NCI-H82 (cell line): ENCODE measurements around the gene ENTR1.
A peak's percentile ranks its signal among the peaks of the same experiment; 100 is the strongest.
"Not testable (repeated sequence)": the region's sequence is repeated elsewhere in the genome, so short reads cannot be mapped to it uniquely, and the experiment has no call there.

Source experiments
- DNase-seq: peaks from one replicate; lab custom pipeline; 2025; lab: John Stamatoyannopoulos, UW

ENTR1 gene

DNA sequence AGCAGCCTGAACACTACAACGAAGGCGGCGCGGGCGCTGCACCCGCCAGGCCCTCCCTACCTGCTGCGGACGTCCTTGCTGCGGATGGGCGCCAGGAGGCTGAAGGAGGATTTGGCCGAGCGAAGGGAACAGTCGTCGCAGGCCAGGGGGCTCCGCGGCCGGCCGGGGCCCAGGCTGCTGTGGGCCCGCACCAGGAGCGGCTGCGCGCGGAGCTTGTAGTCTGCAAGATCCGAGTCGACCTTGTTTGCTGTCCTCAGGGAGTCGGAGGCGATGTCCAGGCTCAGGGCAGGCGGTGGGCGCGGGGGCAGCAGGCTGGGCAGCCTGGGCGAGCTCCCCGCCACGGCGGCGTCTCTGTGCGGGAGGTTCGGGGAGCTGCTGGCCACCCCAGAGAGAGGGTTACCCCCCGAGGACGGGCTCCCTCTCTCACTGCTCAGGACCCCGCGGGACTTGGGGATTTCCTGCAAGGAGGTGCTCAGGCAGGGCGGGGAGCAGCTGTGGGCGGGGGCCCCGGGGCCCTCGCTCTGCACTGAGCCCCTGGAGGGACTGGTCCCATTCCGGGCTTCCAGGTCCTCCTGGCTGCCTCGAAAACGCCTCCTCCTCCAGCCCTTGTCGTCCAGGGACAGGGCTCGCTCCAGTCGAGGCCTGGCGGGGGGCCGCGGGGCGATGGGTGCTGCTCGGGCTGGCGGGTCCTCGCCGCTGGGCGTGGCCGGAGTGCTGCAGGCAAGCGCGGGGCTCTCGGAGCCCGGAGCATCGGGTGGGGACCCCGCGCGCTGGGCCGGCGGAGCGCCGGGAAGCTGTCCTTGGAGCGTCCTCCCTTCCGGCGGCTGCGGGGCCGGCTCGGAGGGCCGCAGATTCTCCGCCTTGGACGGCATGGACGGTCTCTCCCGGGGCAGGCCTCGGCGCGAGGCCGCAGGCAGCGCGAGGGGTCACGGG lies 28.4 kb upstream of the ENTR1 start:
- peak; percentile 34 for DNase-seq

- no peak for DNase-seq
Observed at GRCh38 chr9:136437839-136438547, 27.6 kb upstream of the ENTR1 start.

DNA sequence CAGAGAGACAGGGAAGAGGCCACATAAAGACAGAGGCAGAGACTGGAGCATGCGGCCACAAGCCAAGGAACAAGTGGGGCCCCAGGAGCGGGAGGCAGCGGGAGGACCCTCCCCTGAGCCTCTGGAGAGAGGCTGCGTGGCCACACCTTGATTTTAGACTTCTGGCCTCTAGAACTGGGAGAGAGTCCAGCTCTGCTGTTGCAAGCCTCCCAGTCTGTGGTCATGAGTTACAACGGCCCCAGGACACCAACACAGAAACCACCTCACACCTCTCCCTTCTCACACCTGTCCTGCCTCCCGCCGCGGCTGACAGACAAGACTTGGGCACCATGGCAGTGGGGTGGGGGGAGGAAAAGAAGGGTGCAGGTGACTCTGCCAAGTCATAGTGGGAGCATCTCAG lies 27.0 kb upstream of the ENTR1 start:
- no peak for DNase-seq

DNA sequence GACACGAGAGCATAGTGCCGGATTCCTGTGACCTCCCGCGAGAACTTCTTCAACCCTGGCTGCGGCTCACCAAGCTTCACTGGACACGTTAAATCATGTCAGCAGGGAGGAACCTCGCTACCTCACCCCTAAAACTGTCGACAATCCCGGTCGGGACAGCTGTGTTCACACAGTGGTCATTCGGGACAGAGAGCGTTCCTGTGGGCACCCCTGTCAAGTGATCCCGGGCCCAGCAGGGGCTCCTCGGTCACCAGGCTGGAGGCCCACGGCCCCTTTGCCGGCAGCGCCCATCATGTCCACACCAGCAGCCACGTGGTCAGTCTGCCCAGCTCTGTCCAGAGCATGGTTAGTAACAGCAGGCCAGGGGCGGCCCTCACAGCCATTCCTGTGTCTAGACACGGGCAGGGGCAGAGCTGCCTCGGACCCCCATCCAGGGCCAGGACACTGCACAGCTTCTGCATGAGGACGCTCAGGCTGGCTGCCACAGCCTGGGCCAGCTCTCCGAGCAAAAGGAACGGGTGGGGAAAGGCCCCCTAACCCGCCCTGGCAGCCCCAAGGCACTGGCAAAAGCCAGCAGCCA lies 25.7 kb upstream of the ENTR1 start:
- DNase-seq, result no peak

GRCh38 chr9:136434580-136435169 lies 24.3 kb upstream of the ENTR1 start:
- DNase-seq, result no peak

- no peak for DNase-seq
Observed at GRCh38 chr9:136433849-136434579, 23.6 kb upstream of the ENTR1 start.

- DNase-seq, result no peak
Observed at GRCh38 chr9:136433043-136433715, 22.8 kb upstream of the ENTR1 start.

GRCh38 chr9:136432591-136432990 lies 22.2 kb upstream of the ENTR1 start:
- no peak for DNase-seq

DNA sequence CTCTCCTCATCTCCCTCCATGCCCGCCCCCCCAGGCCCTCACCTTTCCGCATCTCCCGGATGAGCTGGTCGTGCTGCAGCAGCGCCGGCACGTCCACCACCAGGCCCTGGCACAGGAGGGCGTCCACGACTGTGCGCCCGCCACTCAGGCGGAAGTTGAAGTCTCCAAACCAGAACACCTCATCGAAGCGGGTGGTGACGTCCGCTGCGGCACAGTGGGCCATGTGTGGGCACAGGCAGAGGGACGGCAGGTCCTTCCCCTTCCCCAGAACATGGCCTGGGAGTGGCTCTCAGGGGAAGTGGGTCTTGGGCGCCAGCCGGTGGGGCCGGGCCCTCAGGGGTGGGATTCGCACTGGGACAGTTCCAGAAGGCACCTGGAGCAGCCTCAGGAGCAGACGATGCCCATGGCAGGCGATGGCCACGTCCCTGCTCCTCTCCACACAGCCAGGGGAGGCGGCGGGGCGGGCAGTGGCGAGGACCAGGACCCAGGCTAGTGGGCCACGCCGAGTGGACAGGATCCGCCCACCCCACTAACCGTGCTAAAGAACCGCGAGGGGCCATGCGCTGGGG lies 21.5 kb upstream of the ENTR1 start:
- DNase-seq, result no peak

GRCh38 chr9:136430588-136431234 lies 20.3 kb upstream of the ENTR1 start:
- no peak for DNase-seq

- peak; percentile 62 for DNase-seq
Observed at GRCh38 chr9:136429683-136430491, 19.5 kb upstream of the ENTR1 start.

DNA sequence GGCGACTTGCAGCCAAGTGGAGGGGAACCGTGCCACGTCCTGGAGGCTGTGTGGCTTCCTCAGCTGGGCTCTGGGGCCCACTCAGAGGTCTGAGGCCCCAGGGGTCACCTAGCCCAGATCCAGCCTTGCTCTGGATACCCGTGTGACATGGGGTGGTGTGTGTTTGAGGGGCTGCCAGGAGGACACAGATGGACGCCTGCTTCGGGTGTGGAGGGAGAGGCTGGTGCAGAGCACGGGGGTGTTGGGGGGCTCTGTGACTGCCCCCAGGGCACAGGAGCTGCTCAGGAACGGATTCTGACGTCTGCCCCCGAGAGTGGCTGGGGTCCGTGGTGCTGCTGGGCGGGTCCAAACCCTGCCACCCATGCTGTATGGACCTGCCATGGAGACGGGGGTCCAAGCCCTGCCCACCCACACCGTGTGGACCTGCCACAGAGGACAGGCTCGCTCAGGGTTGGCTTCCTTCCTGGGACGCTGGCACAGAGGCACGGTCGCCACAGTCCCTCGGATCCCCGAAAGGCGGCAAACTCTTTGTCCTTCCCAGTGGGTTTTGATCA lies 18.7 kb upstream of the ENTR1 start:
- DNase-seq, result no peak

GRCh38 chr9:136426787-136427186 lies 16.4 kb upstream of the ENTR1 start:
- no peak for DNase-seq

GRCh38 chr9:136425367-136425766 lies 15.0 kb upstream of the ENTR1 start:
- DNase-seq, result not testable (repeated sequence)

GRCh38 chr9:136424750-136425362 lies 14.4 kb upstream of the ENTR1 start:
- no peak for DNase-seq

DNA sequence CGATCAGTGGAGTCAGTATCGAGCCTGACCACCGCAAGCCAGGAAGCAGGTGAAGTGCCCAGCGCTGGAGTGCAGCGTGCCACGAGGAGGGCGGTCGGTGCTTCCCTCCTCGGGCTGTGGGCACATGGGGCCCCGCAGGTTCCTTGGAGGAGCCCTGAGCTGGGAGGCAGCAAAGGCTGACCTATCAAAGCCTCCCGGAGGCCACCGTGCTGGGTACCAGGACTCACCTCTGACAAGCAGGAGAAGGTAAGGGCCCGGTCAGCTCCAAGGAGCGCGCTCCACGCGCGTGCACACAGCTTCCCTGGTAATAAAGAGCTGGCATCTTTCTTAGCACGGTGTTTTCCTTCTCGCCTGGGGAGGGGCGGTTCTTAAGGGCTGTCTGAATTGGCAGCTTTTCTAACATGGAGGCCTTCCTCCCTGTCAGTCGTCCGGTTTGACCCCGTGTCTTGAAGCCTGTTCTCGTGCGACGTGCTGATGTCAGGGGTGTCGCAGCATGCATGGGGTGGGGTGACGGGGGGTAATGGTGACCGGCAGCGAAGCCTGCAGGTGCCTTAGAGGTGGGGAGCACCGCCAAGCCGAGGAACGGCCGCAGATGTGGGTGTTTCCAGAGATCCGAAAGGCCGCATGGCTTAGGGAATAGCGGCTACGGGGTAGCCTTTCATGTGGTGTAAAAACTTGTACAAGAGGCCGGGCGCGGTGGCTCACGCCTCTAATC lies 13.2 kb upstream of the ENTR1 start:
- no peak for DNase-seq

- no peak for DNase-seq
Observed at GRCh38 chr9:136422876-136423275, 12.5 kb upstream of the ENTR1 start.

DNA sequence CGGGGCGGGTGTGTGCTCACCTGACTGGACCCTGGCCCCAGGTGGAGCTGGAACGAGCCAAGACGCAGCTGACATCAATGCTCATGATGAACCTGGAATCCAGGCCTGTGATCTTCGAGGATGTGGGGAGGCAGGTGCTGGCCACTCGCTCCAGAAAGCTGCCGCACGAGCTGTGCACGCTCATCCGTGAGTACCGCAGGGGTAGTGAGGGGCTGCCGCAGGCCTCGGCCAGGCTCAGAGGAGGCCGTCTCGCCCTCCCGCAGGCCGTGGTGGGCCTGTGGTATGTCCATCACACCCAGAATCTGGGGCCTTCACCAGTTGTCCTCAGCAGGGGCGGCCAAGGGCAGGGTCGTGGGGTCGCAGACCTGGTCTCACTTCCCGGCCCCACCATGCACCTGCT lies 11.4 kb upstream of the ENTR1 start:
- DNase-seq, result no peak
